Ectodermal cell (in vitro differentiated cells): ENCODE measurements around the gene ACTN4.

Source experiments
- H3K27ac ChIP-seq: 2 replicates; pipeline ENCODE4 v1.7.0; 2013; ENCODE audit warnings: mild to moderate bottlenecking, low read depth, low read length; ENCODE audit not compliant: insufficient read depth, poor library complexity, severe bottlenecking
- H3K27me3 ChIP-seq: 2 replicates; pipeline ENCODE4 v1.7.0; 2013; ENCODE audit warnings: mild to moderate bottlenecking, low read length; ENCODE audit not compliant: insufficient read depth, control insufficient read depth, poor library complexity, severe bottlenecking
- H3K36me3 ChIP-seq: one replicate; pipeline ENCODE4 v1.7.0; 2013; ENCODE audit warnings: low read length; ENCODE audit not compliant: control insufficient read depth, insufficient read depth
- H3K4me1 ChIP-seq: one replicate; pipeline ENCODE4 v1.7.0; 2013; ENCODE audit warnings: low read length; ENCODE audit not compliant: control insufficient read depth, insufficient read depth
- H3K4me3 ChIP-seq: 2 replicates; pipeline ENCODE4 v1.7.0; 2013; ENCODE audit warnings: low read depth, low read length, control low read depth; ENCODE audit not compliant: insufficient read depth
- H3K9me3 ChIP-seq: 2 replicates; pipeline ENCODE4 v1.7.0; 2013; ENCODE audit warnings: mild to moderate bottlenecking, low read length, moderate library complexity; ENCODE audit not compliant: control insufficient read depth
- WGBS, 2 experiments: methylation state at CpG; one replicate each; pipeline ENCODE4 v1.1.7; 2013; ENCODE audit warnings: missing lambda C conversion rate in 2 of 2; 5-methylcytosine and 5-hydroxymethylcytosine counted together

Gene ACTN4

DNA sequence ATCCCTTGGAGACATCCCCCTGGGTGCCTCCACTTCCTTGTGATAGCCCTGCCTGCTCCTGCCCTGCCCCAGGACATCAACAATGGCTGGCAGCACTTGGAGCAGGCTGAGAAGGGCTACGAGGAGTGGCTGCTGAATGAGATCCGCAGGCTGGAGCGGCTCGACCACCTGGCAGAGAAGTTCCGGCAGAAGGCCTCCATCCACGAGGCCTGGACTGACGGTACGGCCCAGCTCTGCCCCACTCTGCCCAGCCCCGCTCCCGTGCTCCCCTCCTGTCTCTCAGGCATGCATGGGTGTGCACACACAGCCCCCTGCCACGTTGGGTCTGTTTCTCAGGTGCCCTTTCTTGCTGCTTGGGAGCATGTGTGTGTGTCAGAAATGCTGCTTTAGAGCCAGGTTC is 70.4 kb downstream of the ACTN4 start:
- 94 to 95% methylated on average over 11 of the region's 11 CpGs for WGBS, 2 experiments
- H3K27ac ChIP-seq = no peak overlapping the region
- H3K36me3 ChIP-seq = peaks cover 20% of the 10 kb centered on the region
- no peaks in the 10 kb centered on the region for H3K9me3 ChIP-seq
- H3K4me3 ChIP-seq = no peak overlapping the region
- no peaks in the 10 kb centered on the region for H3K27me3 ChIP-seq
- H3K4me1 ChIP-seq = no peaks in the 10 kb centered on the region

DNA sequence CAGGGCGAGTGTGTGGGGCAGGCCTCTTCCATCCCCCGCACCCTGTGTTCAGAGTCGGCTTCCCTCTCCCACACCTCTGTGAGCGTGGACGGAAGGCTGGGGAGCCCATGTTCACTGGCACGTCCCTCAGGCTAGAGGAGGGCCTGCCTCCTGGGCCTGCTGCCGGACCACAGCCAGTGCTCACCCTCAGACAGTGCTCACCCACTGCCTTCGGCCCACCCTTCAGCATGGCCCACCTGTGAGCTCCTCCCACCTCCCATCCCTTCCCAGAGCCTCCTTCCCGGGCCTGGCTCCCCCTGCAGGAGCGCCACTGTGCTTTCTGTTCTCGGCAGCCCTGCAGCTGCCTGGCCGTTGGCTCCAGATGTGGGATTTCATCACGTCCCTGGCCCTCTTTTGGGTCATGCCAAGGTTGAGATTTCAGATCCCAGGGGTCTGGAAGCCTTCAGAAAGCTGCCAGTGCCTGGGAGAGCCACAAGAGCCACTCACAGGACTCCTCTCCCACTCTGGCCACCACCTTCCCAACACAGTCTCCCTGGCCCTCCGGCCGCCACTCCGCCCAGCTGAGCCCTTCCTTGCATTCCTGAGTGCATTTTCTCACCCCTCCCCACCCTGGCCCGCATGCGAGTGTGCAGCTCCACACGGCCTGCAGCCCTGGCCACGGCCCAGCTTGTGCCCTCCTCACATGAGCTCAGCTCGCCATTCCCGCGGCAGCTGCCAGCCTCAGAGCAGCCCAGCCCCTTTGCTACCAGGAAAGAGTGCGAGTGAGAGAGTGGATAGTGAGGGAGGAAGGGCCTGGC is 71.5 kb downstream of the ACTN4 start:
- H3K36me3 ChIP-seq = peaks cover 29% of the 10 kb centered on the region
- no peak overlapping the region for H3K27ac ChIP-seq
- 88 to 89% methylated on average over 24 of the region's 24 CpGs for WGBS, 2 experiments
- H3K4me3 ChIP-seq = no peak overlapping the region
- no peaks in the 10 kb centered on the region for H3K27me3 ChIP-seq
- H3K9me3 ChIP-seq = no peaks in the 10 kb centered on the region
- H3K4me1 ChIP-seq = no peaks in the 10 kb centered on the region

DNA sequence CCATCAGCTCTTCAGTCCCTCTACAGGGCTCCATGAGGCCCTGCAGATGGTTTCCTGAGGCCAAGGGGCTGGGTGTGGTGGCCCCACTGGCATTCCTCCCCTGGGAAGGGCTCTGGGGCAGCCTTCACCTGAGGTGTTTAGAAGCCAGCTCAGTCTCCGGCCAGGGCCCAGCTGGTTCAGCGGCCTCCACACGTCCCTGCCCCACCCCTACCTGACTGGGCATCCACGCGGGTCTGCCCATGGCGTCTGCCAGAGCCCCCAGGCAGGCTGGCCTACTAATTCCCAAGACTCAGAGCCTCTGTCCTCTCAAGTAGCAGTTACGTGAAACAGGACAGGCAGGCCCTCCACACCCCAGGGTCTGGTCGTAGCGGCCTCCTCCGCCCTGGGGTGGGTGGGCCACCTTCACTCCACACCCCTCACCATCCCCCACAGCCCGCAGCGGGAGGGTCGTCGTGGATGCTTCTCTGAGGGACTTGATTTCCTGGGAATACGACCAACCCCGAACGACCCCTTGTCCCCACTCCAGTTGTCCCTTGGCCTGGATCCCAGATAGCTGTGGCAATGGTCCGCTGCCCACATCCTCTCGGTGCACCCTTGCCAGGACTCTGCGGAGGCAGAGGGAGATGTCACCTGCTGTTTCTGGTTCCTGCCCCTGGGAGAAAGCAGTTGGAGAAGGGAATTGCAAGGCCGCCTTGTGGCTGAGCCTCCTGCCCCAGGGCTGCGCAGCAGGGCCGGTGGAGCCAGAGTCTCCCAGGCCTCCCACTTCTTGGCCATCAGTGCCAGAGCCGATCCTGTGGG is 72.5 kb downstream of the ACTN4 start:
- H3K9me3 ChIP-seq = no peaks in the 10 kb centered on the region
- WGBS, 2 experiments = 94 to 96% methylated on average over 24 of the region's 24 CpGs
- H3K4me1 ChIP-seq = no peaks in the 10 kb centered on the region
- peaks cover 36% of the 10 kb centered on the region for H3K36me3 ChIP-seq
- H3K27ac ChIP-seq = no peak overlapping the region
- no peak overlapping the region for H3K4me3 ChIP-seq
- no peaks in the 10 kb centered on the region for H3K27me3 ChIP-seq

DNA sequence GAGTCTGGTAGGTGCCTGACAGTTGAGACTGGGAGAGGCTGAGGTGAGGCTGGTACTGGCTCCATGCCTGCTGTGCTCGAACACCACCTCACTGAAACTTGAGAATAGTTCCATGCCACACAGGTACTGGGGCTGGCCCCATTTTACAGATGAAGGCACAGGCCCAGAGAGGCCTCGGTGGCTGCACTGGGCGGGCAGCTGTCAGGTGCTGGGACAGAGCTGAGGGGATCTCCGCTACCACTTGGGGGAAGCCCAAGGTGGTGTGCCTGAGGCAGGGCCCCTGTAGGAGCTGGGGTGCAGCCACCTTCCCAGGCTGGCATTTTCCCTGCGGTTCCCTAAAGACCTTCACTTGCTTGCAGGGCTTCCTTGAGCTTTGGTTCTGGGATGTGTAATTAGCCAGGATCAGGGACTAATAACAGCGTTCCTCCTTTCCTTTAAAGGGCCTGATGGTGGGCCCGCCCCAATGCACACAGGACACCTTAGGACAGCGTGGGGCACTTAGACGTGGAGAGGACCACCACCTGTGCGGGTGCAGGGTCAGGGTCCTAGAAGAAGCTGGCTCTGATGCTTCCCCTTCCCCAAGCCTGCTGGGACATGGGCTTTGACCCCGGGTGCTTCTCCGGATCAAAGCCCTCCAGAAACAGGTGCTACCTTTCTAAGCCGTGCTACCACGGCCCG is 73.2 kb downstream of the ACTN4 start:
- Histone ChIP-seq H3K27me3 (no peaks in the 10 kb centered on the region), H3K9me3 (no peaks in the 10 kb centered on the region), H3K36me3 (peaks cover 42% of the 10 kb centered on the region), H3K4me1 (no peaks in the 10 kb centered on the region), H3K27ac (no peak overlapping the region), H3K4me3 (no peak overlapping the region)
- 96% methylated on average over 15 of the region's 15 CpGs for WGBS, 2 experiments

DNA sequence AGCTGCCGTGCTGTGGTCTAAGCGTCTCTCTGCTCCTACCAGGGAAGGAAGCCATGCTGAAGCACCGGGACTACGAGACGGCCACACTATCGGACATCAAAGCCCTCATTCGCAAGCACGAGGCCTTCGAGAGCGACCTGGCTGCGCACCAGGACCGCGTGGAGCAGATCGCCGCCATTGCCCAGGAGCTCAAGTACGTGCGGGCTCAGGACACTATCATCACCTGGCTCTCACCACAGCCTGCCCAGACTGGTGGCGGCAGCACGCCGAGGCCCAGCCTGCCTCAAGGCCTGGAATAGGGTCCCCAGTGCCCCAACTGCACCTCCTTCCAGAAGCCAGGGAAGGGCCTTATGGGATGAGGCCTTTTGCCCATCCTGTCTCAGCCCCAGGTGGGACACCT is 74.0 kb downstream of the ACTN4 start:
- Histone ChIP-seq H3K4me3 (no peak overlapping the region), H3K36me3 (peaks cover 43% of the 10 kb centered on the region), H3K9me3 (no peaks in the 10 kb centered on the region), H3K4me1 (no peaks in the 10 kb centered on the region), H3K27ac (no peak overlapping the region), H3K27me3 (no peaks in the 10 kb centered on the region)
- WGBS, 2 experiments = 96 to 98% methylated on average over 20 of the region's 20 CpGs

- Histone ChIP-seq H3K27ac (peak overlapping the region; percentile 16), H3K27me3 (no peaks in the 10 kb centered on the region), H3K4me3 (no peak overlapping the region), H3K36me3 (peaks cover 42% of the 10 kb centered on the region), H3K9me3 (no peaks in the 10 kb centered on the region), H3K4me1 (no peaks in the 10 kb centered on the region)
- 82 to 86% methylated on average over 17 of the region's 17 CpGs for WGBS, 2 experiments
Observed at GRCh38 chr19:38721979-38722773, 74.7 kb downstream of the ACTN4 start.

DNA sequence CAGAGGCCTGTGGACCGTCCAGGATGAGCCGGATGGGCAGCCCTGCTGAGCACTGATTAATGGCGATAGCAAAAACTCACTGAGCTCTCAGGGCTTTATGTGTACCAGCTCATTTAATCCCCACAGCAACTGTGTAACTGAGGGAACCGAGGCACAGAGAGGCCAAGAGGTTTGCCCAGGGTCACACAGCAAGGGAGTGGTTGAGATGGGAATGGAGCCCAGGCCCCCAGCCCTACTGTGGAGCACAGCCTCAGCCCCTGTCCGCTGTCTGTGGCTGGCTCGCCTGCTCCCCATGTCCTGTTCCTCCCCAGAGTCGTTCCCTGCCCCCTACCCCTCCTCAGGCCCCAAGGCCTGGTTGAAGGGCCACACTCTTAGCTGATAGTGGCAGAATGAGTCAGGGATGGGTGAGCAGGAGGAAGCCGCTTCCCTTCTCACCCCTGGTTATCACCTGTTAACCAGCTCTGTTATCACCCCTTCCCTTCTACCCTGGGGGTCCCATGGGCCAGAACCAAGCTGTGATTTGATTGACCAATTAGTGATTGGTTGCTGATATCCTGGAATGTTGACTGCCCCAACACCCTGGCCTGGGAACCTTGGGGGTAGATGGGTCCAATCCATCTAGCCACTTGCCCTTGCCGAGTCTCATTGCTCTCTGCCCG is 75.6 kb downstream of the ACTN4 start:
- Histone ChIP-seq H3K9me3 (no peaks in the 10 kb centered on the region), H3K36me3 (peaks cover 43% of the 10 kb centered on the region), H3K4me3 (no peak overlapping the region), H3K27ac (no peak overlapping the region), H3K27me3 (no peaks in the 10 kb centered on the region), H3K4me1 (no peaks in the 10 kb centered on the region)
- WGBS, 2 experiments = 92 to 95% methylated on average over 10 of the region's 10 CpGs

DNA sequence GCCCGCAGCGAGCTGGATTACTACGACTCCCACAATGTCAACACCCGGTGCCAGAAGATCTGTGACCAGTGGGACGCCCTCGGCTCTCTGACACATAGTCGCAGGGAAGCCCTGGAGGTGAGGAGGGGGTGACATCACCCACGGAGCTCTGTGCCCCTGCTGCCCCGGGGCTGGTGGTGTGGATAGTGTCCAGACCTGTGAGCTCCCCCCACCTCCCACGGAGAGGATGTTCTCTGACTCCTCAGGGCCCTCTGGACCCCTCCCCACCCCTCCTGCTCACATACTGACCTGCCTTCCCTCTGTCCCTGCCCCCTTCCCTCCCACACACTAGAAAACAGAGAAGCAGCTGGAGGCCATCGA is 76.1 kb downstream of the ACTN4 start:
- Histone ChIP-seq H3K4me1 (no peaks in the 10 kb centered on the region), H3K36me3 (peaks cover 43% of the 10 kb centered on the region), H3K27ac (no peak overlapping the region), H3K4me3 (no peak overlapping the region), H3K9me3 (no peaks in the 10 kb centered on the region), H3K27me3 (no peaks in the 10 kb centered on the region)
- WGBS, 2 experiments = 92 to 93% methylated on average over 11 of the region's 11 CpGs

DNA sequence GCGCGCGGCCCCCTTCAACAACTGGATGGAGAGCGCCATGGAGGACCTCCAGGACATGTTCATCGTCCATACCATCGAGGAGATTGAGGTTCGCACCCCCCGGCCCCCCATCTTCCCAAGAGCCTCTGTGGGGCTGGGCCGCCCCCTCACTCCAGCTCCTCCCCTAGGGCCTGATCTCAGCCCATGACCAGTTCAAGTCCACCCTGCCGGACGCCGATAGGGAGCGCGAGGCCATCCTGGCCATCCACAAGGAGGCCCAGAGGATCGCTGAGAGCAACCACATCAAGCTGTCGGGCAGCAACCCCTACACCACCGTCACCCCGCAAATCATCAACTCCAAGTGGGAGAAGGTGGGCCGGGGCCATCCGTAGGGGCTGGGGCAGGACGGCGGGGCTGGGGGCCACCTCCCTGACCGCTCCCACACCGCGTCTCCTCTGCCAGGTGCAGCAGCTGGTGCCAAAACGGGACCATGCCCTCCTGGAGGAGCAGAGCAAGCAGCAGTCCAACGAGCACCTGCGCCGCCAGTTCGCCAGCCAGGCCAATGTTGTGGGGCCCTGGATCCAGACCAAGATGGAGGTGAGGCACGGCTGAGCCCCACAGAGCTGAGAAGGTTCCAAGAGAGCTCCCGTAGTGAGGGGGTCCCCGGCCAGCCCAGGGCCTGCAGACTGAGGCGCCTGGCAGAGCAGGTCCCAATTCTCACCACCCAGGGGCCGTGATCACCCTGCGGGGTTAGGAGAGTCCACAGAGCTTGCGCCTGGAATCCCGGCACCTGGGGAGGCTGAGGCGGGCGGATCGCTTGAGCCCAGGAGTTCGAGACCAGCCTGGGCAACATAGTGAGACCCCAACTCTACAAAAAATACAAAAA is 76.8 kb downstream of the ACTN4 start:
- Histone ChIP-seq H3K9me3 (no peaks in the 10 kb centered on the region), H3K27me3 (no peaks in the 10 kb centered on the region), H3K36me3 (peaks cover 43% of the 10 kb centered on the region), H3K4me3 (no peak overlapping the region), H3K4me1 (no peaks in the 10 kb centered on the region), H3K27ac (no peak overlapping the region)
- WGBS, 2 experiments = 94 to 95% methylated on average over 42 of the region's 42 CpGs
